ENCODE results near the gene GNAI3.
A peak's percentile ranks its signal among the peaks of the same experiment; 100 is the strongest.
"Not testable (repeated sequence)": the region's sequence is repeated elsewhere in the genome, so short reads cannot be mapped to it uniquely, and the experiment has no call there.

The GNAI3 gene

DNA sequence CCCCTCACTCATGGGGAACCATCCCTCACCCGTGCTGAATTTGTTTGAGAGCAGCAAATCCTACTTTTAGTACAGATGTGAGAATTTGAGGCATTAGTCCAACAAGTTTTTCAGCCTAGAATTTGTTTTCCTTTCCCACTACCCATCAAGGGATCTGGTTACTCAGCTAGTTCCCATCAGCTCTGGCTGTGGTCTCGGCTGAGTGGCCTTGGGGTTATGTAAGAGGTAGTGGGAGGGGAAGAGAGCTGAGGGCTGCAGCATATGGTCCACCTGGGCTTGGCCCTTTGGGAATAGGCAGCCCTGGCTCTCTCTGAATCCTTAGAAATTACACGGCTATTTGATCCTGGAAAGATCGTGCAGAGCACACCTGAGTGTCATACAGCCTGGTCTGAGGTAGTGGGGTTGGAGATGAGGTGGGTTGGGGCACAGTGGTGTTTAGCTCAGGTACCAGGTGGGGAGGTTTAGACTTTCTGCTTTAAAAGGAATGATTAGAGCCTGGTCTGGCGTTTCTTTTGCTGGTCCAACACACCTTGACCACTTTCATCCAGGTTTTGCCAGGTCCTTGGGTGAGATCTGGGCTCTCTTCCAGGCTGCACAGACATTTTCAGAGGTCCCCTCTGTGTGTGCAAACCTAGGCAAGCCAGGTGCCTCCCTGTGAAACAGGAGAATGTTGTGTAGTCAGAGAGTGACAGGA, 111.7 kb downstream of the GNAI3 start:
- Mint-ChIP-seq H3K36me3 (ENCODE audit: low read depth) (peaks cover 61% of the 10 kb centered on the region), H3K4me1 (ENCODE audit: low read depth) (peaks cover 56% of the 10 kb centered on the region), H3K27me3 (peaks cover under 1% of the 10 kb centered on the region), H3K4me3 (no peak overlapping the region), H3K9me3 (no peaks in the 10 kb centered on the region), H3K27ac (peak overlapping the region; percentile 67)
- intact Hi-C loops (cut with micrococcal nuclease) = no loop called here

DNA sequence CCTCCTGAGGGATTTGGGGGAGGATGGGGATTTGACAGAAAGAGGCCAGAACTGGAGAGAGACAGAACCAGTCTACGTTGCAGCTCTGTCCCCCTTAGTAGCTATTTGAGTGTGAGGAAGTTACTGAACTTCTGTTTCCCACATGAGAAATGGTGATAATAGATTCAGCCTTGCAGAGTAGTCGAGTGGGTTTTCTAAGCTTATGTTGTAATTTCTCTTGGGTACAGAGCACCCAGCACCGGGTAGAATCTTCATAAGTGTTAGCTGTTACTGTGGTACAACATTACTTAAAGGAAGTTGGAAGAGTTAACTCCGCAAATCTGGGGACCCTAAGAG, 112.2 kb downstream of the GNAI3 start:
- H3K27me3 Mint-ChIP-seq; H3K27ac Mint-ChIP-seq; intact Hi-C loops (cut with micrococcal nuclease); H3K9me3 Mint-ChIP-seq; H3K4me3 Mint-ChIP-seq: not testable (repeated sequence)
- H3K4me1 Mint-ChIP-seq (ENCODE audit: low read depth) = peaks cover 50% of the 10 kb centered on the region
- peaks cover 64% of the 10 kb centered on the region for H3K36me3 Mint-ChIP-seq (ENCODE audit: low read depth)

DNA sequence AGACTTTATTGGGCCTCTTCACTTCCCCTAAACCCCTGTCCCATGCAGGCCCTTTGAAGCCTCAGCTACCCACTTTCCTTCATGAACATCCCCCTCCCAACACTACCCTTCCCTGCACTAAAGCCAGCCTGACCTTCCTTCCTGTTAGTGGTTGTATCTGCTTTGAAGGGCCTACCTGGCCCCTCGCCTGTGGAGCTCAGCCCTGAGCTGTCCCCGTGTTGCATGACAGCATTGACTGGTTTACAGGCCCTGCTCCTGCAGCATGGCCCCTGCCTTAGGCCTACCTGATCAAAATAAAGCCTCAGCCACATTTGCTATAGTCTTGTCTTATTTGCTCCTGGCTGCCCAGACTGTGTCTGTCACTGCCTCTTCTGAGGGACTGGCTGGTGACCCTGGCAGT, 113.0 kb downstream of the GNAI3 start:
- no peak overlapping the region for H3K27ac Mint-ChIP-seq
- H3K27me3 Mint-ChIP-seq = no peaks in the 10 kb centered on the region
- H3K36me3 Mint-ChIP-seq (ENCODE audit: low read depth) = peaks cover 58% of the 10 kb centered on the region
- peaks cover 43% of the 10 kb centered on the region for H3K4me1 Mint-ChIP-seq (ENCODE audit: low read depth)
- no peaks in the 10 kb centered on the region for H3K9me3 Mint-ChIP-seq
- intact Hi-C loops (cut with micrococcal nuclease) = no loop called here
- H3K4me3 Mint-ChIP-seq = no peak overlapping the region

GRCh38 chr1:109664671-109665070, 116.3 kb downstream of the GNAI3 start:
- H3K27me3 Mint-ChIP-seq = no peaks in the 10 kb centered on the region
- intact Hi-C loops (cut with micrococcal nuclease) = no loop called here
- no peak overlapping the region for H3K27ac Mint-ChIP-seq
- H3K9me3 Mint-ChIP-seq = no peaks in the 10 kb centered on the region
- H3K4me1 Mint-ChIP-seq (ENCODE audit: low read depth) = peaks cover 20% of the 10 kb centered on the region
- H3K4me3 Mint-ChIP-seq = no peak overlapping the region
- H3K36me3 Mint-ChIP-seq (ENCODE audit: low read depth) = peaks cover 39% of the 10 kb centered on the region

GRCh38 chr1:109667452-109668122, 119.2 kb downstream of the GNAI3 start, which contains the start of gene GSTM2:
TSS of gene GSTM2 (plus strand) at chr1:109668057. CDS start at chr1:109668116, 59 bp downstream.
- Mint-ChIP-seq H3K4me1 (ENCODE audit: low read depth) (peaks cover 9% of the 10 kb centered on the region), H3K4me3 (peak within 1 kb of the TSS; percentile 58), H3K27me3 (peaks cover 2% of the 10 kb centered on the region), H3K36me3 (ENCODE audit: low read depth) (peaks cover 12% of the 10 kb centered on the region), H3K9me3 (no peaks in the 10 kb centered on the region), H3K27ac (no peak within 1 kb of the TSS)
- intact Hi-C loops (cut with micrococcal nuclease) = no loop called here
